Pulmonary artery endothelial cell (primary cell): ENCODE measurements around the gene COG6. TPM values are rescaled to one million over a fixed set of nuclear protein-coding genes. Genes with fewer than 3 reads are reported as not detected.

Experiments
- DNase-seq: peaks from one replicate; pipeline ENCODE4 v3.0.0-alpha.2; 2011; ENCODE audit warnings: low read depth, low spot score
- total RNA-seq: library from RNA; depleted of rRNA; stranded (reverse); fragments of >200 nt; gene quantifications from 2 replicates; pipeline ENCODE4 v1.2.3, GENCODE V29; 2014

COG6 gene
- total RNA-seq, 1 donor from 2014 or later = 17.5 TPM

DNA sequence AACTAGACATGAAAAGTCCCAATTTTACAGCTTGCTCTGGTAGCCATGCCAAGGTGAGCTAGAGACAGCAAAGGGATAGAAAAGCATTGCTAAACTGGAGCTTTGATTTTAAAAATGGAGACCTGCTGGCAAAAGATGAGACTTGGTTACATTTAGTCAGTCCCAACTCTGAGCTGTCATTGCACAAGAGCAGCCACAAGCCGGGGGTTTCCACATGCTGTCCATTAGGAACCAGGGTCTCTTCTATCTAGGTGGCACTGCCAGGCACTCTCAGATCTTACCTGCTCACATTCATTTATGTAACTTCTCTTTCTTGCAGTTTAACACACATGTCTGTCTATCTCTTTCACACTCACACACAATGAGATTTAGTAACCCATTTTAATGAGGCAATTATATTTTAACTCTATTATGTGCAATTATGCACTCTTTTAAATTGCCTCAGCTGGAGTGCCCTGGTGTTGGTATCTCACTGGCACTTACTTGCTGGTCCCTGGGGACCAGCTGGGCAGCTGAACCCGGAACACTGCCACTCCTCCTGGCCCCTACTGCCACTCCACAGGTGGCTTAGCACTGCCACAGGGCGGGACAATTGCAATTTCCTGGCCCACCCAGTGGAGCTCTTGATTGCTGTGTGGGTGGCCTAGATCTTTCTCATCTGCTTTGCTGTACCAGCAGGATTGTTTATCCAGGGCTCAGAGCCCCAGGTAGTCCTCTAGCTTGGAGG is 112.5 kb downstream of the COG6 start:
- no peak for DNase-seq

DNA sequence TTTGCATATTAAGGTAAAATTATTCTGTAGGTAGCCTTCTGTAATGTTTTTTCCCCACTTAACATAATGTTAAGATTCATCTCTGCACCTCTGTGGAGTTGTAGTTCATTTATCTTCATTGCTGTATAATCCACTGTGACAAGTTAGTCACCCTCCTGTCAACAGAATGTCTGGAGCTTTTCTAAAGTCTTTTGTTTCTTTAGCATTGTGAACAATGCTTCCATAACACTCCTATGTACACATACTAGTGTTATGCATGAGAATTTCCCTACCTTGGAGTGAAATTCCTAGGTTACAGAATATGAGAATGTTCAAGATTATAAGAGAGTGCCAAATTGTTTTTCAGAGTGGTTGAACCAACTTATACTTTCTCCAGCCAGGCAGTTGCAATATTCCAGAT is 113.5 kb downstream of the COG6 start:
- no peak for DNase-seq

DNA sequence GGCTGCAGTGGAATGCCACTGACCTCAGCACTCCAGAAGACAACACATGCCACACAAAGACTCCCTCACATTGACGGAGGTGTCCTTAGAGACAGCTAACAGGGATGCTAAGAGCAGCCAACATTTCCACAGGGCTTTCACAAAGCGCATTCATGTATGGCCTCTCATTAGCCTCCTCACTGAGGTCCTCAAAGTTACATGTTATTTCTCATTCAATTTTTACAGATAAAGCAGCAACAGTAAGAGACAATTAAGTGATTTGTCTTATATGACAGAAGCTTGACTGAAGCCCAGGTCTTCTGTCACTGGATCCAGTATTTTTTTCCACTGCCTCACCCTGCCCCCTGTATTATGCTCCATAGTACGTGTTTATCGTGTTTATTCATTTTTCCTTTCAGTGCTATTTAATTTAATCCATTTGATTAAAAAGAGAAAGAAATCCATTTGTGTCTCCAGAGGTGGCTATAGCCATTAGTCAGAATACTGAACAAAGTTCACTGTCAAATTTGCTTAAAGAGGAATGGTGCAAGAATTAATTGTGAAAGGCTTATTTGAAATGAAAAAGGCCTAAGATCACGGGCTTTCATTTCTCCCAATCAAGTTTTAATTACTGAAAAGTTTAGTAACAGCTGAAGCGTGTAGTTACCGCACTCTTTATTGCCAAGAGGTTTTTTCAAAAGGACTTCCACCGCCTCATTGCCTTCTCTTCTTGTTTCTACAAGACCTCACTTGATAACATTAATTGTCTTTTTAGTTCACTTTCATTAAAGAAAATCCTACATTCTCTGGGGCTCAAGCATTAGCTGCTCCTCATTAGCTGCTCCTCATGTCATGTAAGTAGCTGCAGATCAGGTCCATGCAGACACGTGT is 115.0 kb downstream of the COG6 start:
- no peak for DNase-seq

DNA sequence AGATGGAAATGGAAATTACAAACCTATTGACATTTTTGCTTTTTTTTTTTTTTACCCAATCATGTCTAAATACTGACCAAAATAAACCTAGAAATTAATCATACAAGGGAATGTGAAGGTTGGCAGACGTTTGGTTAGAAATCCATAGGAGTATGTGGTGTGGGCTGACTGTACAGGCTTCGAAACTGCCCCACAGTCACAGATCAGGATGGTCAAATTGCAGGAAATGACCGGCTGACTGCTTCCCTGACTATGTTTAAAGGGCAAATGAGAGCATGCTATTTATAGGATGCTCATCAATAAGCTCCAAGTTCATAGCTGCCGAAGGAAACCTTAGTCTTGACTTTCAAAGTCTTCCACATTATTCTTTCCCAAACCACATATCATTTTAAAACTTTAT is 118.4 kb downstream of the COG6 start:
- DNase-seq = no peak

DNA sequence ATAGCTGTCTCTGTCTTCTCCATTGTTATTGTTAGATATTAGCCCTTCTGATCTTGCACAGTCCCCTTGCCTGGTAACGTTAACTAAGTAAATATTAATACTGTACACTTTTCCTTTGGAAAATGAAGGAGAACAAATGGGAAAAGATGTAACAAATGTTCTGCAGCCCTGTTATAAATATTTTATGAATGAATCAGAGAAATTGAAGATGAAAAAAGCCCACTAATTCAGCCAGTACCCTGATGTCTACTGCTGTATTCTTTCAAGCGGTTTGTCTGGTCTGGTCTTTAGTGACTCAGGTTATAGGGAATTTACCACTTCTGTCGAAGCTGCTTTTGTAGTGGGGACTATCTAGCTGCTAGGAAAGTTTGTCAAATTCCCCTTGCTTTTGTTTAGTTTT is 121.0 kb downstream of the COG6 start:
- no peak for DNase-seq

DNA sequence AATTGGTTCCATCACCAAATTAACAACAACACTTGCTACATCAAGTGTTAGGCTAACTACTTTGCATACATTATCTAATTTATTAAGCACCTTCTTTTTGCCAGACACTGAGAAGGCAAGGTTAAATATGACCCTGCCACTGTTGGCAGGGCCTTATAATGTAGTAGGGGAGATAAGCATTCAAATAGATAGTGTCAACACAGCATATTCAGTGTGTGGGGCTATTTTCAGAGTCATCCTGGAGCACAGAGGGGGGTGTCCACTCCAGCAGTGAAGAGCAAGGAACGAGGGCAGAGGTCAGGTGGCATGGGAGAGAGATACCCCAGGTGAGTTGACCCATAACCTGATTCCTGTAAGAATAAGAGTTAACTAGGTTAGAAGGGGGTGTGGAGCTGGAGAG is 121.6 kb downstream of the COG6 start:
- DNase-seq = no peak

DNA sequence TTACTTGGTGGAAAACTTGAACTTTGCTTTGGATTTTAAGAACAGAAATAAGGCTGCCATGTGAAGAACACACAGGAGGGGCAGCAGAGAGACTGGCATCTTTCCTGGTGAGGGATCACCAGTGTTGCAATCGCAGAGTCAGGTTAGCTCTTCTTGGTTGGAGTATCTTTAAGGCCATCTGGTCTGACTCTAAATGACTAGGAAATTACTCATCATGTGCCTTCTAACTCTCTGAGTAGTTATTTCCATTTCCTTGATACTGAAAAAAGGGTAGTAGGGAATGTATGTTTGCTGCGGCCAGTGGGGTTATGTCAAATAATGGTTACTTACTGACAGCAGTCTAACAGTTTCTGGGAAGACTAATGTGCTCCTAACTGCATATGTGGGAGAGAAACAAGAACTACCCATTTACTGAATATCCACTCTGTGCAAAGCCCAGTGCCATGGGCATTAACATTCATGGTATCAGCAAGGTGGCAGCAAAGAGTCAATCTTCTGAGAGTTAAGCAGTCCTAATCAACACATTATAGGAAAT is 122.1 kb downstream of the COG6 start:
- peak; percentile 78 for DNase-seq

DNA sequence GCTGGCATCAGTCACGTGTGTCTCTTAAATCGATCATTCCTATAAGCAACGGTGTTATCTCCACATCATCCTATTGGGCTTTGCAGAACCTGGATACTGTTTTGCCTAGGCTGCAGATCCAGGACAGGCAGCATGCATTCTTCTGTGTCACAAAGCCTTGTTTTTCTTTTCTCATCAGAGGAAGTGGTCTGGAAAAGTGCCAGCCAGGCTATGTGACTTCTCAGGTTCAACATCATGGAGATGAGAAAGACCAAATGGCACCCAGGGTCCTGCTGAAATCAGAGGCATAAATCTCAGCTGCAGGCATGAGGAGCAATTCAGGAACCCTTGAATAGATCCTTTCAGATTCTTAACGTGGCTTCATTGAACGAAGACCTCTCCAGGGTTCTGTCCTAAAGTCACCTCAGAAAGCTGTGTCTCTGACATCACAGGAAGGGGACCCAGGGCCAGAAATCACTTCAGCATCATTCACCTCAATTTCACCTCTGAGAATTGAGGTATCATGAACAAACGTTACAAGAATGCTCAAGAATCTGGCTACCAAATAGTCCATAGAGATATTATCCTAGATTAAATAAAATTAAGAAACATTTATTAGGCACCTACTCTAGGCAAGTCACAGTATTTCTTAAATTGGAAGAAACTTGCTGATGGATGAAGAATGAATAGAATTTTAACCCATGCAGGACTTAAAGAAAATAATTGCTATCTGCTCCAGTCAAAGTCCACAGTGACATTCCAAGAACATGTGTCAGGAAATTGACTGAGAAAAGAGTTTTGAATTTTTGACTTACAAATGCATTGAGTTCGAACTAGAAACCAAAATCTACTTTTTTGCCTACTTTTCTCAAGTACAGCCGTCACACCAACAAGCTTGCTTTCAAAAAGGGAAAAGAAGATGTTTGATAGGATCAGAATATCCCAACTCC is 124.1 kb downstream of the COG6 start:
- DNase-seq = no peak

DNA sequence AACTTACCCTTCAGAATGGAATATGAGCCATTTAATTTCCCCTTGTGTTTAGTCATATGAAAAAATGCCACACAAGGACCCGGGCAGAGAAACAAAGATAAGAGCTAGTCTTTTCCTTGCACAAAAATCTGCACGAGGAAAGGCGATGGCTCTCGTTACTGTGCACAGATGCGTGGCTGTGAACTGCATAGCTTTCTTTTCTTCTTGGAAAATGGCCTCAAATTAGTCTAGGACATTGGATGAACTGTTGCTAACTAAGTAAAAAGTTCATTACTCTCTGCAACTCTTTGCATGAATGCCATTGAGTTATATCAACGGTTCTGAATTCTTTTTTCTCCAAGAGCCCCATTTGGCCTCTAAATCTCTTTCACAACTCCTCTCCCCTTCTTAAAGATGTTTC is 125.2 kb downstream of the COG6 start:
- no peak for DNase-seq

DNA sequence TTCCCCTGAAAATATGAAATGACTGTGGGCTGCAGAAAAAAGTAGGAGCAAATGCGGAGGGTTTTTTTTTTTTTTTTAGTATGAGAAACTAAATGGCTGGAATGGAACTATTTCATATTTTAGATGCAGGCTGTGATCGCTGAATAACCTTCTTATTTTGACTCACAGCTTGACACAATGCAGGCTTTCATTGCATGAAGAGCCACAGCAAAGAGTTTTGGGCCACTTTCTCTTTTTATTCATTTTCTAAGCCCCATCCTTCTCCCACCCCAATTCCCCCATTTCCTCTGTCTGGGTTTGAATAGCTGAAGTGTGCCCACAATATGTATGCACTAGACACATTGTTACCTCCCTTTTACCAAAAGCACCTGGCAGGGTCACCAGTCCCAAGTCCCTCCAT is 125.9 kb downstream of the COG6 start:
- no peak for DNase-seq

DNA sequence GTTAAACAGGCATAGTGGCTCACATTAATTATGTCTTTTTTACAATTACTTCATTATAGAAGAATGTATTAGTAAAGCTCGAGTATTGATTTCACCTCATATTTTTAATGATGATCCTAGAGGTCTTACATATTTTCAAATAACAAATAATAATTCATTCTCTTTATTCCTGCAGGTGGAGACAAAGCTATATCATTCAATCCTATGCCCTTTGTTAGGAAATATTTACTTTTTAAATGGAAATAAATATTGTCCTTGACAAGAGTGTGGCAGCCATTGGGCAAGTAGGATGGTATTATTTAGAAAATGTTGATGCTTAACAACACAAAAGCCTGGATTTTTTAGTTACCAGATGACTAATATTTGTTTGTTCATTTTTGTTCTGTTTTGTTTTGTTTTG is 127.6 kb downstream of the COG6 start:
- DNase-seq = no peak

DNA sequence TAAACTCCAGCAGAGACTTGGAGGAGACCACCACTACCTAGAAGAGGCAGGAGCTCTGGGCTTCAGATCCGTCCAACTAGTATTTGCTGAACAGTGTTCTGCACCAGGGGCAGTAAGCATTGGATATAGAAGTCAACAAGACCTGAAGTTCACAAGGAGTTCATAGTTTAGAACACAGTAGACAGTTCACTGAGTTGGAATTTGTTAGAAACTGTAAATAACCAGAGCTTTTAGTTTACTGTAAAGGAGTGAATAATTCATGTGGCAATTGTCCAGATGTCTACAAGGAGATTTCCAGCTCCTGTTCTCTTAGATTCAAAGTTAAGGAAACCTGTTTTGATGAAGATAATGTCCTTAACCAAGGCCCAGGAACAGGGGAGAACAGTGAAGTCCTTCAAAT is 128.9 kb downstream of the COG6 start:
- DNase-seq = peak; percentile 57

DNA sequence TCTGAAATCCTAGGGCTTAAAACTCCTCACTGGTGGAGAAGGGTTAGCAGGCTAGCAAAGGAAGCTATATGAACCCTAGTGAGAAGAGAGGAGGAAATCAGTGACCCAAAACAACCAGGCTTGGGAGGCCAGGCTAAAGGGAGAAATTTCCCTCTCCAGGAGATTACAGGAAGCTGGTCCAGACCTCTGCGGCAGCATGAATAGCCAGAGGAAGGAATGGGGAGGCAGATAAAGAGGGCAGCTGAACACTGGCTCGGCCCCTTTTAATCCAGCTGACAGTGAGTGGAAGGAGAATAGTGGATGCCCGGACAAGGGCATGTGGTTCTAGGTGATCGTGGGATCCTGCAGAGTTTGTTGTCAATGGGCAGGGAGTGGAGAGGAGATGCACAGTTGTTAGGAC is 130.6 kb downstream of the COG6 start:
- DNase-seq = peak; percentile 85

DNA sequence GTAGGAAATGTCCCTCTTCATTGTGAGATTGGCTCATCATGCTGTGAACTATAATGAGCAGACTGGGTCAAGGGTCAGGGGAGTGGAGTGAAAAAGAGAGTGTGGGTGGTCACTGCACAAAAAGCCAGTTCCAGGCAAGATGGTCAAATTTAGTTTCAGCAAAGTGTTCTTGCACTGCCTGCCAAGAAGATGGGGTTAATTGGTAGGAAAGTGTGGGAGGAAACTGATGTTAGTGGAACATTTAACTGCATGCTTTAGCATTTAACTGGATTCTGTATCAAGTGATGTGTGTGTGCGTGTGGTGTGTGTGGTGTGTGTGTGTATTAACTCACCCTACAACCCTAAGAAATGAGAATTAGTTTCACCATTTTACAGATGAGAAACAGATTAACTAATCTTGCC is 131.6 kb downstream of the COG6 start:
- no peak for DNase-seq

DNA sequence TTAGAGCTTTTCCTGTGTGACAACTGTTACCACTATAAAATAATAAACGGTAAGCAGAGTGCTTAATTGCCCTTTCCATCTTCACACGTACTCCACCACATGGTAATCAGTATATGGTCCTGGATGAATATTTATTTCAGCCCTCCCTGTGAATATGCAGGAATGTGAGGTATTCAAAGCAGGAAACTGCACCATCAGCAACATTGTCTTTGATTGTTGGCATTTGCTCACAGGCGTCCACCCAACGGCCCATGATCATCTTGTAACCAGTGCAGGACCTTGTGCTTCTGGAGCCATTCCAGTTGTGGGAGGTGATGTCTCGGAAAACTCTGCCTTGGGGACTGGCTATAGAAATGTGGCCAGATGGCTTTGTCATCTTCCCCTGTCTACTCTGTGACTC is 132.6 kb downstream of the COG6 start:
- no peak for DNase-seq

DNA sequence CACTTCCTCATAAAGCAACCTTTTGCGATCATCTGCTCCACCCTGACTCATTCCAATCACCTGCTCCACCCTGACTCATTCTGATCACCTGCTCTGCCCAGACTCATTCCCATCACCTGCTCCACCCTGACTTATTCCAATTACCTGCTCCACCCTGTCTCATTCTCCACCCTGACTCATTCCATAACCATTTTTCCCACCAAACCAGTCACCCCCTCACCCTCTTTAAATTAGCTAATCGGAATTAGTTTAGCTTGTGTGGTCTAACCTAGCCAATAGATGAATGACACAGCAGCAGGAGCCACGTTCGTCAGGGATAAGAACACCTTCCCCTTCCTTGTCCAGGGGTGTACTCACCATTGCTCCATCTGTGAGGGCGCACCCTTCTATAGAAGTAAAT is 134.0 kb downstream of the COG6 start:
- DNase-seq = no peak

Other genes starting within 250 kb of the COG6 start
- gene LHFPL6, start 52.5 kb upstream of the COG6 start, total RNA-seq = 24.1 and 46.0 TPM in 2 replicates